A673 (cell line): Measurements from ENCODE around the gene BRD2.

Experiments
- EZH2 ChIP-seq: fragments of 200-600 bp; sonication (generic); IDR thresholded peaks from 2 replicates; pipeline ENCODE4 v1.6.1; 2017; ENCODE audit warnings: borderline replicate concordance, low read depth, mild to moderate bottlenecking, mixed read lengths, antibody characterized with exemption, low read length; ENCODE audit not compliant: poor library complexity, severe bottlenecking
- TF ChIP-seq, protein P1 (sequence below): fragments of 300-800, 200-600 bp; sonication (generic); conservative IDR thresholded peaks from 2 replicates; pipeline ENCODE4 v1.5.1; 2017; ENCODE audit warnings: low read depth, mild to moderate bottlenecking, antibody characterized with exemption, low read length, moderate library complexity, mixed read lengths

DNA sequence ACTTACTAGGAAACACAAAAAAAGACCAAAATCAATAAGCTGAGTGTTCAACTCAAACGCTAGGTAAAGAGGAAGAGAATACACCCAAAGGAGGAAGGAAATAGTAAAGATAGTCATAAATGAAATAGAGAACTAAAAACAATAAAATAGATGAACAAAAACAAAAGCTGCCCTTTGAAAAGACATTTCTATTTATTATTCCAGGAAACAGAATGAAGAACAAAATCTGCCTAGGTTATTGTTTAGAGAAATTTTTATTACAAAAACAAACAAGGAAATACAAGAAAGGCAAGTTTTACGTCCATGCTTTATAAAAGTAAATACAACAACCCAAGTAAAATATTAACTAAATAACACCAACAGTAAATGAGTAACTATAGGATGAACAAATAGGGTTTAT, 47.7 kb upstream of the BRD2 start:
- TF ChIP-seq, protein P1, sequence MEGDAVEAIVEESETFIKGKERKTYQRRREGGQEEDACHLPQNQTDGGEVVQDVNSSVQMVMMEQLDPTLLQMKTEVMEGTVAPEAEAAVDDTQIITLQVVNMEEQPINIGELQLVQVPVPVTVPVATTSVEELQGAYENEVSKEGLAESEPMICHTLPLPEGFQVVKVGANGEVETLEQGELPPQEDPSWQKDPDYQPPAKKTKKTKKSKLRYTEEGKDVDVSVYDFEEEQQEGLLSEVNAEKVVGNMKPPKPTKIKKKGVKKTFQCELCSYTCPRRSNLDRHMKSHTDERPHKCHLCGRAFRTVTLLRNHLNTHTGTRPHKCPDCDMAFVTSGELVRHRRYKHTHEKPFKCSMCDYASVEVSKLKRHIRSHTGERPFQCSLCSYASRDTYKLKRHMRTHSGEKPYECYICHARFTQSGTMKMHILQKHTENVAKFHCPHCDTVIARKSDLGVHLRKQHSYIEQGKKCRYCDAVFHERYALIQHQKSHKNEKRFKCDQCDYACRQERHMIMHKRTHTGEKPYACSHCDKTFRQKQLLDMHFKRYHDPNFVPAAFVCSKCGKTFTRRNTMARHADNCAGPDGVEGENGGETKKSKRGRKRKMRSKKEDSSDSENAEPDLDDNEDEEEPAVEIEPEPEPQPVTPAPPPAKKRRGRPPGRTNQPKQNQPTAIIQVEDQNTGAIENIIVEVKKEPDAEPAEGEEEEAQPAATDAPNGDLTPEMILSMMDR, result no peak
- no peak for TF ChIP-seq EZH2
